A549 (cell line): ENCODE results near the gene AGAP3. TPM values are rescaled to one million over a fixed set of nuclear protein-coding genes. Genes with fewer than 3 reads are reported as not detected.
A peak's percentile ranks its signal among the peaks of the same experiment; 100 is the strongest.

ENCODE experiments used
- ATAC-seq, 2 experiments: fragments of 200-7000 bp in 1 of 2; fragments of >200 bp in 1 of 2; cut with Nextera tagmentation in 1 of 2; cut with Tn5 transposase in 1 of 2; 3 replicates each; pipeline versions ENCODE4 v1.8.0 to v1.9.1; 2018 to 2020; ENCODE audit warnings: mild to moderate bottlenecking in 1 of 2, moderate library complexity in 1 of 2
- CTCF ChIA-PET: fragments of 300-600 bp; sonication (Branson Sonifier 250); formaldehyde crosslinking; extraction: SDS; loops from one replicate; lab custom pipeline; 2021; ENCODE audit warnings: antibody characterized with exemption, inconsistent platforms; lab: Yijun Ruan, JAX
- POLR2A ChIA-PET: fragments of 350-600 bp; formaldehyde crosslinking; extraction: SDS; loops from one replicate; lab custom pipeline; 2021; ENCODE audit warnings: antibody characterized with exemption, inconsistent platforms; lab: Yijun Ruan, JAX
- DNase-seq, 2 experiments: peaks; one replicate each; pipeline versions ENCODE4 v3.0.0 to v3.0.0-alpha.2; 2011 to 2016; ENCODE audit warnings: low read depth in 1 of 2, low spot score in 1 of 2
- FAIRE-seq: peaks from 2 replicates; lab custom pipeline; 2011; peaks lifted over from hg19 to GRCh38; lab: Jason Lieb, UNC
- H3K27ac ChIP-seq, 2 experiments: fragments of >200 bp; sonication (Bioruptor Twin); formaldehyde crosslinking; 3 replicates each; pipeline ENCODE4 v1.5.1; 2016 to 2017
- H3K4me1 ChIP-seq: fragments of >200 bp; sonication (Bioruptor Twin); formaldehyde crosslinking; 3 replicates; pipeline ENCODE4 v1.6.1; 2016
- H3K4me2 ChIP-seq: fragments of >200 bp; sonication (Bioruptor Twin); formaldehyde crosslinking; 3 replicates; pipeline ENCODE4 v1.6.1; 2016
- H3K4me3 ChIP-seq: fragments of >200 bp; sonication (Bioruptor Twin); formaldehyde crosslinking; 3 replicates; pipeline ENCODE4 v1.5.1; 2016
- H3K9me3 ChIP-seq: fragments of >200 bp; sonication (Bioruptor Twin); formaldehyde crosslinking; 3 replicates; pipeline ENCODE4 v1.6.1; 2016
- BCL3 ChIP-seq: fragments of >200 bp; sonication (Bioruptor Twin); formaldehyde crosslinking; IDR thresholded peaks from 3 replicates; pipeline ENCODE4 v1.6.1; 2016
- E2F6 ChIP-seq: IDR thresholded peaks from 2 replicates; pipeline ENCODE4 v1.6.1; 2012; ENCODE audit warnings: low read depth, borderline replicate concordance
- EHF ChIP-seq: fragments of 250-450 bp; sonication (Bioruptor Pico); IDR thresholded peaks from 2 replicates; pipeline ENCODE4 v1.5.0; 2020; ENCODE audit warnings: mild to moderate bottlenecking
- ELK1 ChIP-seq: fragments of 150-350 bp; IDR thresholded peaks from 2 replicates; pipeline ENCODE4 v1.6.1; 2014; ENCODE audit warnings: low read depth, mild to moderate bottlenecking, low read length
- HDAC2 ChIP-seq: fragments of 200-600 bp; sonication (generic); IDR thresholded peaks from 2 replicates; pipeline ENCODE4 v1.6.1; 2016
- JUN ChIP-seq, 2 experiments: fragments of >200 bp; sonication (Bioruptor Twin); formaldehyde crosslinking; IDR thresholded peaks; 2 replicates in 1 of 2; 3 replicates in 1 of 2; pipeline ENCODE4 v1.6.1; 2016 to 2017
- MAX ChIP-seq: IDR thresholded peaks from 2 replicates; pipeline ENCODE4 v1.6.1; 2012
- NFE2L2 ChIP-seq: fragments of 150-350 bp; conservative IDR thresholded peaks from 2 replicates; pipeline ENCODE4 v1.6.1; 2014; ENCODE audit warnings: low read length
- PHF8 ChIP-seq: fragments of 200-600 bp; sonication (generic); IDR thresholded peaks from 2 replicates; pipeline ENCODE4 v1.6.1; 2016; ENCODE audit warnings: low read depth, mild to moderate bottlenecking, antibody characterized with exemption, moderate library complexity, borderline replicate concordance
- POLR2A ChIP-seq: IDR thresholded peaks from 2 replicates; pipeline ENCODE4 v1.6.1; 2012; ENCODE audit warnings: mild to moderate bottlenecking, low read length
- REST ChIP-seq: fragments of 200-600 bp; sonication (generic); IDR thresholded peaks from 2 replicates; pipeline ENCODE4 v1.6.1; 2016; ENCODE audit warnings: antibody characterized with exemption, mild to moderate bottlenecking, moderate library complexity
- USF2 ChIP-seq: fragments of 450-650 bp; IDR thresholded peaks from 2 replicates; pipeline ENCODE4 v1.6.1; 2014; ENCODE audit warnings: antibody characterized with exemption
- WGBS: methylation state at CpG from one replicate; pipeline ENCODE4 v1.1.6; 2017; ENCODE audit errors: missing lambda C conversion rate; 5-methylcytosine and 5-hydroxymethylcytosine counted together
- polyA plus RNA-seq, 4 experiments: library from polyadenylated mRNA; depleted of rRNA in 3 of 4; stranded (reverse); fragments of >200 nt; fragmentation: RNase III in 1 of 4; extraction: RNeasy Plus Mini Kit Qiagen cat#74134 plus additional on column Dnase treatment in 1 of 4; gene quantifications; 2 replicates in 3 of 4; 3 replicates in 1 of 4; pipeline ENCODE4 v1.2.3, GENCODE V29; 2011 to 2017

Gene AGAP3
- polyA plus RNA-seq, 2 of the 4 experiments (the other 2 are of a cell fraction): 33.8 to 45.9 TPM

GRCh38 chr7:151082141-151083070, 3.9 kb upstream of the AGAP3 start (continued):
- TF ChIP-seq EHF (CRISPR knock-in tag) (no peak), HDAC2 (no peak)

- POLR2A ChIA-PET: interaction anchor here (0.9 kb wide), 1 partner anchor 21 kb away, joined by 4 read pairs; no protein-coding TSS in a partner anchor
- FAIRE-seq (no peak), DNase-seq (peak; percentile 64 to 67)
- Histone ChIP-seq H3K9me3 (no peaks in the 10 kb centered on the region), H3K4me2 (peak within 1 kb of the TSS; percentile 95)
- 0% methylated on average over 6 of the region's 69 CpGs for WGBS
- peak; percentile 28; the same call in 1 of the 2 replicates for TF ChIP-seq REST
- peak; percentile 19; the same call in 1 of the 2 replicates for TF ChIP-seq USF2
- TF ChIP-seq JUN (IDR thresholded peaks at IDR 0.05): peak in 1 of 2 experiments; percentile 52; a peak in 1 of 5 replicates
- TF ChIP-seq PHF8: peak; percentile 40; the same call in 1 of the 2 replicates
- peak; percentile 37; the same call in 1 of the 3 replicates for TF ChIP-seq BCL3
- peak; percentile 81 for TF ChIP-seq MAX
- TF ChIP-seq E2F6: 0 out of 2 replicates have a peak, but pooled peaks have one; percentile 8
- TF ChIP-seq ELK1: no peak
- TF ChIP-seq NFE2L2: no peak
- peak; percentile 7; the same call in 1 of the 2 replicates for TF ChIP-seq POLR2A
- TF ChIP-seq, all 56 proteins: peak for 8
- CTCF ChIA-PET: interaction anchor here (0.7 to 27.1 kb wide), 8 partner anchors 15 to 118 kb away, joined by 3 to 412 read pairs (median 3); no protein-coding TSS in a partner anchor
- Histone ChIP-seq H3K4me3 (peak within 1 kb of the TSS; percentile 93), H3K4me1 (peaks cover 48% of the 10 kb centered on the region), H3K27ac (peak within 1 kb of the TSS; percentile 94 to 98)
- ATAC-seq: peak; percentile 20 to 46; a peak in 3 of 6 replicates
Measured at GRCh38 chr7:151083071-151083823, 3.0 kb upstream of the AGAP3 start, which contains the start of gene TMUB1. TMUB1 (minus strand) TSS chr7:151083493; CDS start chr7:151082563, 930 bp downstream.
